IPS-NIHi11 (cell line): Measurements from ENCODE around the gene XRCC3.

ENCODE experiments used
- DNase-seq: peaks from one replicate; pipeline ENCODE4 v3.0.0; 2012; ENCODE audit warnings: mixed read lengths, low spot score

XRCC3 gene

GRCh38 chr14:103725739-103726395, 10.6 kb upstream of the XRCC3 start:
- no peak for DNase-seq

GRCh38 chr14:103725001-103725682, 9.9 kb upstream of the XRCC3 start:
- no peak for DNase-seq

- no peak for DNase-seq
Observed at GRCh38 chr14:103724116-103724515, 8.9 kb upstream of the XRCC3 start.

DNA sequence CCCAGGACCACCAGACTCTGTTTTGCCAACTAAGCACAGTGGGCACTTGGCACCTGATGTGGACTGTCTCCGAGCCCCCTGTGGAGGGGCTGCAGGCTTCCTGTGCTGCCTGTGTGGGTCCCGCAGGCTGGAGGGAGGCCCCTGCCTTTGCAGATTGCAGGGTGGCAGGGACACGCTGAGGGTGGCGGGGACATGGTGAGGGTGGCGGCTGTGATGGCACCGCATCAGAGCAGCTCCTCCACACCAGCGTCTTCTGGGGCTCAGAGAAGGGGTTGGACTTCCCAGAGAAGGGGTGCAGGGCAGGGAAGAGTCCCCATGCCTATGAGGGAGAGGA, 8.5 kb upstream of the XRCC3 start:
- DNase-seq: no peak

DNA sequence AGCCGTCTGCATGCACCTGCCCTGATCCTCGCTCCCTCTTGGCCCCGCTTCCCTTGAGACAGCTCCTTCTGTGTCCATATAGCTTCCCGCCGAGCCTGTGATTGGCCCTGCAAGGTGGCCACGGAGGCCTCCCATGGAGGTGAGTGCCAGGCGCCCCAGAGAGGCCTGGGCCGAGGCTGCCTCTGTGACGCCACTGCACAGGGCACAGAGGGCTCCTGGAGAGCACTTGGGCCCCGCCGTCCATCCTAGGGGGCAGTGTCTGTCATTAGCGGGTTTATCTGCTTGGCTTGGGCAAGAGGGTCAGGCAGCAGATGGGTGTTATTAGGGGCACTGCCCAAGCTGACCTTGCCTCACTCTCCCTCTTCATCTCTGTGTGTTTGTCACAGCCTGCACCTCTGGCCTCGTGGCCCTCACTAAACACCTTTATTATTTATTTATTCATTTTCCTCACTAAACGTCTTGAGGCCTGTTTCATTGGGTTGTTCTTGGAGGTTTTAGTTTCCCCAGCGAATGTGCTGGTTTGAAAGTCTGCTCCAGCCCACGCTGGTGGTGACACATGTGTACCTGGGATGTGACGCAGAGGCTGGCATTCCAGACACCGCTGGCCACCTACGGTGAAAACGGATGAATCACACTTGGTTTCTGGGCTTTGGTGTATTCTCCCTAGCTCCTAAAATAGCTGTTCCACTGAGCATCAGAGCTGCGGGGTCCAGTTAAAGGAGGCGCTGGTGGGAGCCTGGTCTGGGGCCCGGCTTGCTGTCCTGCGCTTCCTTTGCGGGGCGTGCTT, 6.3 kb upstream of the XRCC3 start:
- no peak for DNase-seq

DNA sequence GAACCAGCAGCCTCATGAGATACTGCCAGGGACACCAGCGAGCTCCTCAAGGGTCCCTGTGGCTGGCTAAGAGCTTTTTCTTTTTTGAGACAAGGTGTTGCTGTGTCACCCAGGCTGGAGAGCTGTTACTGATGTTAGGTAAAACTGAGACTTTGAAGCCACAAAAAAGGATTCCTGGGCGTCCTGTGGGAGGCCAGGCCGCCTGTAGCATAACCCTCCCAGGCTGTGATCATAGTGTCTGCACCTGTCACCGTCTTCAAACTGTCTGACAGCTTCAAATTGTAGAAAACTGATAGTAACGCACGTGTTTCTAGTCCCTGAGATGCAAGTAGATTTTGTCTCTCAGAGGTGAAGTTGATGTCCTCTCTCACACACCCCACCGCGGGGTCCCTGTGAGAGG, 4.5 kb upstream of the XRCC3 start:
- no peak for DNase-seq

GRCh38 chr14:103718572-103718971, 3.3 kb upstream of the XRCC3 start:
- no peak for DNase-seq

- DNase-seq: no peak
Observed at GRCh38 chr14:103716899-103717411, 1.7 kb upstream of the XRCC3 start.

GRCh38 chr14:103716091-103716801, 995 bp upstream of the XRCC3 start:
- DNase-seq: peak; percentile 71

GRCh38 chr14:103714063-103714724, 1.1 kb downstream of the XRCC3 start:
- DNase-seq: no peak

- DNase-seq: no peak
Observed at GRCh38 chr14:103713304-103714062, 1.8 kb downstream of the XRCC3 start.

DNA sequence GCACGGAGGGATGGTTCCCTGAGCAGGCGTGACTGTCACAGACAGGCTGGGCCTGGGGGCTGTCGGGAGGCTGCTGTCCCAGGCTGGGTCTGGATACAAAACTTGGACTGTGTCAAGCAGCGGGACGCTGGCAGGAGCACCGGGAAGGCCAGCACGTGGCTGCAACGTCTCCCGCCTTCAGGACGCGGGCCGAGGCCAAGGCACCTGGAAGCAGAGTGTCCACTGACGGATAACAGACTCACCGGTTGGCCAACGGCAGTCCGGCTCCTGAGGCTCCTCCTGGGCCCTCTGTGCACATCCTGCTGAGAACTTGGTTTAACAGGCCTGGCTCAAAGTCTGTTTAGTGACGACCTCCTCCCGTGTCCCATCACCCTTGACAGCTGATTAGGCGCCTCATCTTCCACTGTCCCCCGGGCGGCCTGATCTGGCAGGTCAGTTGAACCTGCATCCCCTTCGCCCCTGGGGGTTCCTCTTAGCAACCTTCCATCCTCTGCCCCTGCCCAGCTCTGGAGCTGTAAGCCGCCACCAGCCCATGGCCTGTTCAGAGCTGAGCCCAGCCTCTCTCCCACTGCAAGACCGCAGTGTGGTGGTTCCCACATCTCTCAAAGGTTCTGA, 2.5 kb downstream of the XRCC3 start:
- DNase-seq: no peak

- DNase-seq: no peak
Observed at GRCh38 chr14:103711516-103712431, 3.5 kb downstream of the XRCC3 start.

DNA sequence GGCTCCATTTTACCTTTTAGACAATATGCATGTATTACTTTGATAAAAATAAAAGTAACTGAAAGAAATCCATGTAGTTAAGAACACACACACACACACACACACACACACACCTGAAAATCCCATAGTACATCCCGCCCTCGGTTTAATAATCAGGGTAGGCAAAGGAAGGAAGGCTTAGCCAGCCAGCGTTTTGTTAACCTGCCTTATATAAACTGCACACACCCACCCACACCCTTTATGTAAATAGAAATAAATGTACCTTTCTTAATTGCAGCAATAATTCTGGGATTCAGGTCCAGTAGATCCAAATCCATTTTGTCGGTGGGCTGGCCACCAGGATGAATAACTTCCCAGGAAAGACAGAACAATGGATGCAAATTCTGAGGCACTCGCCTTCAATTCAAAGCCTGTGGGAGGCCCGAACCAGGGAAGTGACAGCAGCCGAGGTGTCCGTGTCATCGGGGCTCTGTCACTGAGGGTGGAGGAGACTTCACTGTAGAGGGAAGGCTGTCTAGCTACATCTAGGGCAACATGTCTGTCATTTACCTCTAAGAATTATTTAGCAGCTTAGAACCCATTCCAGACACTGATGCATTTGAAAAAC, 4.4 kb downstream of the XRCC3 start:
- no peak for DNase-seq

GRCh38 chr14:103709814-103710213, 5.4 kb downstream of the XRCC3 start:
- no peak for DNase-seq

DNA sequence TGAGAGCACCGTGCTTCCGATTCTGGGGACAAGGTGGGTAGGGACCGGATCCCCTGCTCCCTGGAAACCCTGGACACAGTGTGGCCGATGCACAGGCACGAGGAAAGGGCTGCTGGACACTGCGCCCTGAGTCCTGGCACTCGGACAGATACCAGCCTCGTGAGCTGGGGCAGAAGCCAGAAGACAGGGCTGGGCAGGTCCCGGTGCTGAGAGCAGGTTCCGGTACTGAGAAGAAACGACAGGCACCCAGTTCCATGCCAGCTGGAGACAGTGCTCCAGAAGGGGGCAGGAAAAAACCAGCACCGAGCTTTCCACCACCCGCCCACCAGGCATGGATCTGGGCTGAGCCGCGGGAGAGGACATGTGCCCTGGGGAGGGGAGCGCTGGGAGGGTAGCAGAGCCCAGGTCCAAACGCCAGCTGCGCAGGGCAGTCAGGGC, 6.5 kb downstream of the XRCC3 start:
- DNase-seq: no peak

- DNase-seq: no peak
Observed at GRCh38 chr14:103707329-103708263, 7.7 kb downstream of the XRCC3 start.
